WI38 (cell line): ENCODE measurements around the gene TGFBR1.

Experiments used
- H3K4me3 ChIP-seq: 2 replicates; pipeline ENCODE4 v1.5.1; 2011; ENCODE audit warnings: low read depth, mild to moderate bottlenecking, control low read depth, low read length
- TF ChIP-seq, protein P1 (sequence below): IDR thresholded peaks from 2 replicates; pipeline ENCODE4 v1.5.1; 2012; ENCODE audit warnings: low read depth, mild to moderate bottlenecking, control low read depth, low read length

The TGFBR1 gene

DNA sequence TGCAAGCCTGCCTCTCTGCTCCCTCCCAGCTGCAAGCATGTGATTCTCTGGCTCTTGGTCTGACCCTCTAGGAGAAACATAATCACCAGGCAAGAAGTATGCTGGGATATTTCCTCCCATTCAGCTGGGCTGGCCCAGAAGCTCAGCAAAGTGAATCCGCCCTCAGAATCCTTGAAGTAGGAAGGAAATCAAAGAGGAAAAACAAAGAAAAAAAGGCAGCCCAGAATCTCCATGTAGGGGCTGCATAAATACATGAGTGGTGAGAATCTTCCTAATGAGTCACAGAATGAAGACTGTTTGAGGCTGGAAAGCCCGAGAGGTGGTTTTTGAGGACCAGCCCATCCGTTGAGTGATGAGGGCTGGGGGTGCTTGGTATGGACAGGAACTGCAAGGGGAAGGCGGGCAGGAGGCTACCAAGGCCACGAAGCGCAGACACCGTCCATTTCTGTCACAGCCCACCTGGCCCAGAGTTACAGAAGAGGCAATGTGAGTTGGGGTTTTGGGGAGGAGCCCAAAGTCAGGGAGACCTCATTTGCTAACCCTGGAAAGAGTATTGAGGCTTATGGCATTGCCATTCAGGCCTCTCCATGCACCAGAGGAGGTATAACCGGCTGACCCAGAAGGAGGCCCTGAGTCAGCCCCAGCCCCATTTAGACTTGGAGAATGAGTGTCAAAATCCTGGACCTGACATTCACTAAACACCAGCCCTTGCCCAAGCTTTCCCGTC, 33.4 kb upstream of the TGFBR1 start:
- TF ChIP-seq, protein P1, sequence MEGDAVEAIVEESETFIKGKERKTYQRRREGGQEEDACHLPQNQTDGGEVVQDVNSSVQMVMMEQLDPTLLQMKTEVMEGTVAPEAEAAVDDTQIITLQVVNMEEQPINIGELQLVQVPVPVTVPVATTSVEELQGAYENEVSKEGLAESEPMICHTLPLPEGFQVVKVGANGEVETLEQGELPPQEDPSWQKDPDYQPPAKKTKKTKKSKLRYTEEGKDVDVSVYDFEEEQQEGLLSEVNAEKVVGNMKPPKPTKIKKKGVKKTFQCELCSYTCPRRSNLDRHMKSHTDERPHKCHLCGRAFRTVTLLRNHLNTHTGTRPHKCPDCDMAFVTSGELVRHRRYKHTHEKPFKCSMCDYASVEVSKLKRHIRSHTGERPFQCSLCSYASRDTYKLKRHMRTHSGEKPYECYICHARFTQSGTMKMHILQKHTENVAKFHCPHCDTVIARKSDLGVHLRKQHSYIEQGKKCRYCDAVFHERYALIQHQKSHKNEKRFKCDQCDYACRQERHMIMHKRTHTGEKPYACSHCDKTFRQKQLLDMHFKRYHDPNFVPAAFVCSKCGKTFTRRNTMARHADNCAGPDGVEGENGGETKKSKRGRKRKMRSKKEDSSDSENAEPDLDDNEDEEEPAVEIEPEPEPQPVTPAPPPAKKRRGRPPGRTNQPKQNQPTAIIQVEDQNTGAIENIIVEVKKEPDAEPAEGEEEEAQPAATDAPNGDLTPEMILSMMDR = no peak
- no peak overlapping the region for H3K4me3 ChIP-seq

DNA sequence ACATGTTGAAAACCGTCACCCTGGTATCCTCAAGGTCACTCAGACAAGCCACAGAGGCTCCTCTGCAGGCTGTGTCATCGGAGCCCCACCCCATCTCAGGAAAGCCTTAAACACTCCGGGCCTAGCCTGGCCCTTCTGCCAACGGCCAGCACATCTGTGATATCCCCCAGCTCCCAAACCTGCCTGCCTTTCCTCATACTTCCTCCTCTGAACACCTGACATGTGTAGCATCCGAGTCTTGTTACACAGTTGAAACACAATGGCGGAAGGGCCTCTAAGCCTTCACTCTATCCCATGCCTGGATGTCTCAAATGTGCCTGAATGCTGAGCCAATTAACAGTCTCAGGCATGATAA, 32.9 kb upstream of the TGFBR1 start:
- H3K4me3 ChIP-seq = no peak overlapping the region
- TF ChIP-seq, protein P1 = no peak

DNA sequence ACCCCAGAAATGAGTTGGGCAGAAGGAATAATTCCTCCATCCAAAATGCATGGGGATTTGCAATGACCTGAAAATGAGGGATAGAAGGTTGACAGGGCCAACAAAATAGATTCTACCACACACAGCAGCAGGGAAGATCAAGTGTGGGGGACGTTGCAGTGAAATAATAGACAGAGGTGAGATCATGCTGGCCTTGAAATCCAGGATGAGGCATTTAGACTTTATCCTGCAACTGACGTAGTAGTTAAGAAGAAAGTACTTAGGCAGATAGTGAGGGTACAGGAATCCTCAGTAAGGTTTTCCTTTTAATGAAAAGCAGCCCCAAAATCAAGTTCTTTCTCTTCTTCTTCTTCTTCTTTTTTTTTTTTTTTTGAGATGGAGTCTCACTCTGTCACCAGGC, 31.6 kb upstream of the TGFBR1 start:
- TF ChIP-seq, protein P1 = no peak

DNA sequence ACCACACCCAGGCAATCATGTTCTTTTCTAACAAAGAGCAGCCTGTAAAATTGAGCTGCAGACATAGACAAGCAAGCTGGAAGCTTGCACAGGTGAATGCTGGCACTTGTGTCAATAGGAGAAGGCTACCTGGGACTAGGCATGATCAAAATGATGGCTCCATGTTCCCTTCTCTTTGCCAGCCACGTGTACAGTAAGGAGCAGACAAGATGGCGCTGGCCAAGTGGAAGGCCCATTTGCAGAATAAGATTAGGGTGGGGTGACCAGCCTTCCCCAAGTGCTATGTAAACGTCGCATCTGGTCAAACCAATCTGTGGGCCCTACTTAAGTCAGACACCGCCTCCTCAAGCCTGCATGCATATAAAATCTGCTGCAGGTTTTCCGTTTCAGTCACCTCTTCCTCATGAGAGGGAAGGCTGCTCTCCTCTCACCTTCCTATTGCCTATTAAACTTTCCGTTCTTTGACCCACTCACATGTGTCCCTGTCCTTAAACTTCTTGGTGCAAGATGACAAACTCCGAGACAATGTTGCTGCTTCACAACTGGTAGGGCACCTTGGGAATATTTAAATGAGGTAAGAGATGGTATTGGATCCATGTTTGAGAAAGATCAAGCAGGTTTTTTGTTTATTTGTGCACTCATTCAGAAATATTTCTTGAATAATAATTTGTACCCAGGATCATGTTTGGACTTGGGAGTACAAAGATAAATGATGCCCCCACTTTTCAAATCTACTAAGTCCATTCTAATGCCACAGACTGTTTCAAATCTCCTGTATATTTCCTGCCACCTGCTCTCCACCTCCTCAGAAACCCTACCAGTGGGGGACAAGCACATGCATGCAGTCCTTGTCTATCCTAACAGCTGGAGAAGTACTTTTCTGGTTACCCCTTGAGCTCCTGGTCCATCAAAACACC, 30.7 kb upstream of the TGFBR1 start:
- TF ChIP-seq, protein P1 = no peak
- H3K4me3 ChIP-seq = no peak overlapping the region

More for the DNA sequence above, 31.6 kb upstream of the TGFBR1 start:
- H3K4me3 ChIP-seq = no peak overlapping the region

DNA sequence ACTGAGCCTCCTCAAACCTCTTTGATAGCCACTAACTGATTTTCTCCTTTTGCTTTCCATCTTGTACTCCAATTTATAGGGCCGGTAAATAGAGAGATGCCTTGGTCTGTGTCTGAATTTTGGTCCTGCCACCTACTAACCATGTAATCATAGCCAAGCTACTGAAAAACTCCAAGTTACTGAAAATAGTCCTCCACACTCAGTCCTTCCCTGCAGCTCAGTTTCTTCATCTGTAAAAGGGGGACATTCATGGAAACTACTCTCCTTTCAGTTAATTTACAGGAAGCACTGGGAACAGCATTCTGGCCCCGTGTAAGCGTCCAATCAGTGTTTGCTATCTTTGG, 30.0 kb upstream of the TGFBR1 start:
- TF ChIP-seq, protein P1 = no peak
- H3K4me3 ChIP-seq = no peak overlapping the region

DNA sequence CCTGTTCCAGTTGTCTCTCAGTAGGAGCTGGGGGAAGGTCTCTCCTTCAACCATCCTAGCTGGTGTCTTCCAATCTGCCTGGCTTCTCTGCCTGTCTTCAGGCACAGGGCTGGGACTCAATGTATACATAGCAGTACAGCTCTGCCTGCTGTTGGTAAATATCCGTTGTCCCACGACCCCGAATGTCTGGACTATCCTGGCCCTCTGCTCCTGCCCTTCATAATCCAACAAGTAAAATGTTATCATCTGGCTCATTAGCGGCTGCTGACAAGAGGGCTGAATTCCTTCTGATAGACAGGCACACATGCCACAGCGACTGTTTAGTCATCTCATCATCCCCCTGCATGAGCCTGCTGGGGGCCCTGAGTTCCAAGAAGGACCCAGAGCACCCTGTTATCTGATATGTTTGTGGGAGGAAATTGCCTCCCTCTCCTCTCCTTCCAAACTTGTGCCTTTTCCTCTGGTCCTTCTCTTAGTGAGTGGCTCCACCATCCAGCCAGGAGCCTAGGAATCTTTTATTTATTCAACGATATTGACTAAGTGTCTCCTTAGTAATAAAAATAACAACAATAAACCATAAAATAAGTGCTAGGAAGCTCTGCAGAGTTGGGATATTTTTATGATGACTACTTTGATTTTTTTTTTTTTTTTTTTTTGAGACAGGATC, 29.5 kb upstream of the TGFBR1 start:
- TF ChIP-seq, protein P1 = no peak
- H3K4me3 ChIP-seq = no peak overlapping the region
